Stimulated activated naive CD8-positive, alpha-beta T cell treated with anti-CD3 and anti-CD28 coated beads, Interleukin-15, amount 100 ng/mL, for 72 hours (primary cell): ENCODE data around the gene PROK2.

ENCODE experiments used
- ATAC-seq: fragments of 150-1000 bp; cut with Tn5 transposase; 2 replicates; pipeline ENCODE4 v1.10.0; 2021; ENCODE audit warnings: mild to moderate bottlenecking, moderate library complexity
- DNase-seq, 2 donors: peaks; one replicate each; pipeline ENCODE4 v3.0.0; 2021 to 2022
- H3K27ac Mint-ChIP-seq, 2 donors: one replicate each; pipeline ENCODE4 v1.8.0; 2022; ENCODE audit warnings: mild to moderate bottlenecking in 2 of 2, mixed read lengths in 2 of 2, moderate library complexity in 2 of 2
- H3K27me3 Mint-ChIP-seq: one replicate; pipeline ENCODE4 v1.8.0; 2022; ENCODE audit warnings: mixed read lengths
- H3K4me1 Mint-ChIP-seq: one replicate; pipeline ENCODE4 v1.8.0; 2022; ENCODE audit warnings: mild to moderate bottlenecking, mixed read lengths
- H3K4me3 Mint-ChIP-seq, 2 donors: one replicate each; pipeline ENCODE4 v1.8.0; 2022; ENCODE audit warnings: mild to moderate bottlenecking in 2 of 2, mixed read lengths in 2 of 2, moderate library complexity in 1 of 2
- H3K9me3 Mint-ChIP-seq, 2 donors: one replicate each; pipeline ENCODE4 v1.8.0; 2022; ENCODE audit warnings: mixed read lengths in 2 of 2

PROK2 gene

GRCh38 chr3:71771884-71772283 is 13.1 kb downstream of the PROK2 start:
- H3K27me3 Mint-ChIP-seq, result peaks cover 13% of the 10 kb centered on the region
- DNase-seq (no peak), ATAC-seq (no peak)
- H3K27ac Mint-ChIP-seq, result no peak overlapping the region
- H3K4me3 Mint-ChIP-seq, result no peak overlapping the region
- H3K4me1 Mint-ChIP-seq, result no peaks in the 10 kb centered on the region
- H3K9me3 Mint-ChIP-seq, result no peaks in the 10 kb centered on the region

GRCh38 chr3:71771126-71771525 is 13.8 kb downstream of the PROK2 start:
- Mint-ChIP-seq H3K27ac (no peak overlapping the region), H3K4me1 (no peaks in the 10 kb centered on the region)

GRCh38 chr3:71763426-71763825 is 21.5 kb downstream of the PROK2 start:
- no peaks in the 10 kb centered on the region for H3K9me3 Mint-ChIP-seq
- H3K4me1 Mint-ChIP-seq, result no peaks in the 10 kb centered on the region
- H3K27me3 Mint-ChIP-seq, result peaks cover 31% of the 10 kb centered on the region
- no peak for DNase-seq
- no peak overlapping the region for H3K4me3 Mint-ChIP-seq
- H3K27ac Mint-ChIP-seq, result no peak overlapping the region
- no peak for ATAC-seq

More at GRCh38 chr3:71771126-71771525, 13.8 kb downstream of the PROK2 start:
- Mint-ChIP-seq H3K27me3 (peaks cover 13% of the 10 kb centered on the region), H3K9me3 (no peaks in the 10 kb centered on the region), H3K4me3 (no peak overlapping the region)
- ATAC-seq (no peak), DNase-seq (no peak)

- peaks cover 48% of the 10 kb centered on the region for H3K27me3 Mint-ChIP-seq
Measured at GRCh38 chr3:71760140-71760539, 24.8 kb downstream of the PROK2 start.

GRCh38 chr3:71759401-71759800 is 25.5 kb downstream of the PROK2 start:
- Mint-ChIP-seq H3K9me3 (no peaks in the 10 kb centered on the region), H3K4me3 (no peak overlapping the region), H3K27me3 (peaks cover 54% of the 10 kb centered on the region), H3K4me1 (peaks cover 7% of the 10 kb centered on the region), H3K27ac (no peak overlapping the region)
- DNase-seq (no peak), ATAC-seq (no peak)

More at GRCh38 chr3:71760140-71760539, 24.8 kb downstream of the PROK2 start:
- no peak for ATAC-seq
- Mint-ChIP-seq H3K4me1 (peaks cover 2% of the 10 kb centered on the region), H3K9me3 (no peaks in the 10 kb centered on the region), H3K4me3 (no peak overlapping the region), H3K27ac (no peak overlapping the region)
- DNase-seq, result no peak

- H3K9me3 Mint-ChIP-seq, result no peaks in the 10 kb centered on the region
- DNase-seq (no peak), ATAC-seq (no peak)
- peaks cover 56% of the 10 kb centered on the region for H3K27me3 Mint-ChIP-seq
- H3K4me1 Mint-ChIP-seq, result peaks cover 7% of the 10 kb centered on the region
- no peak overlapping the region for H3K27ac Mint-ChIP-seq
- H3K4me3 Mint-ChIP-seq, result no peak overlapping the region
Measured at GRCh38 chr3:71758091-71758490, 26.9 kb downstream of the PROK2 start.

- Mint-ChIP-seq H3K9me3 (no peaks in the 10 kb centered on the region), H3K27me3 (peaks cover 62% of the 10 kb centered on the region), H3K27ac (no peak overlapping the region), H3K4me3 (peak overlapping the region; percentile 42 to 71), H3K4me1 (peaks cover 7% of the 10 kb centered on the region)
- DNase-seq (no peak), ATAC-seq (no peak)
Measured at GRCh38 chr3:71754610-71755253, 30.2 kb downstream of the PROK2 start.

GRCh38 chr3:71753701-71754609 is 31.0 kb downstream of the PROK2 start, which contains the start of gene GPR27:
Gene GPR27 (plus strand): TSS chr3:71753855. CDS start chr3:71754050, 195 bp downstream.
- peak within 1 kb of the TSS; percentile 51 to 78 for H3K4me3 Mint-ChIP-seq
- ATAC-seq (peak; percentile 77), DNase-seq (peak; percentile 29 to 39)
- no peak within 1 kb of the TSS for H3K27ac Mint-ChIP-seq
- H3K4me1 Mint-ChIP-seq, result peaks cover 7% of the 10 kb centered on the region
- H3K9me3 Mint-ChIP-seq, result no peaks in the 10 kb centered on the region
- peaks cover 57% of the 10 kb centered on the region for H3K27me3 Mint-ChIP-seq

- Mint-ChIP-seq H3K4me3 (peak overlapping the region; percentile 44 to 51), H3K27ac (no peak overlapping the region), H3K4me1 (peaks cover 7% of the 10 kb centered on the region), H3K27me3 (peaks cover 60% of the 10 kb centered on the region), H3K9me3 (no peaks in the 10 kb centered on the region)
- DNase-seq (no peak), ATAC-seq (peak; percentile 42)
Measured at GRCh38 chr3:71752831-71753700, 31.9 kb downstream of the PROK2 start.

GRCh38 chr3:71751602-71752001 is 33.3 kb downstream of the PROK2 start:
- Mint-ChIP-seq H3K27ac (no peak overlapping the region), H3K27me3 (peaks cover 58% of the 10 kb centered on the region), H3K4me1 (peaks cover 7% of the 10 kb centered on the region), H3K4me3 (no peak overlapping the region), H3K9me3 (no peaks in the 10 kb centered on the region)
- no peak for ATAC-seq
- no peak for DNase-seq

GRCh38 chr3:71744738-71745137 is 40.2 kb downstream of the PROK2 start:
- peaks cover 16 to 34% of the 10 kb centered on the region in 2 donors for H3K9me3 Mint-ChIP-seq
- no peaks in the 10 kb centered on the region for H3K4me1 Mint-ChIP-seq
- no peak overlapping the region for H3K27ac Mint-ChIP-seq
- H3K4me3 Mint-ChIP-seq, result no peak overlapping the region
- no peak for ATAC-seq
- no peak for DNase-seq
- peaks cover 9% of the 10 kb centered on the region for H3K27me3 Mint-ChIP-seq

- H3K27me3 Mint-ChIP-seq, result peaks cover 10% of the 10 kb centered on the region
- H3K4me1 Mint-ChIP-seq, result no peaks in the 10 kb centered on the region
- DNase-seq, result no peak
- H3K27ac Mint-ChIP-seq, result no peak overlapping the region
- no peak overlapping the region for H3K4me3 Mint-ChIP-seq
- H3K9me3 Mint-ChIP-seq, result peaks cover 16 to 35% of the 10 kb centered on the region in 2 donors
- no peak for ATAC-seq
Measured at GRCh38 chr3:71742621-71743020, 42.3 kb downstream of the PROK2 start.

GRCh38 chr3:71734881-71735280 is 50.1 kb downstream of the PROK2 start:
- peaks cover 5 to 7% of the 10 kb centered on the region in 2 donors for H3K9me3 Mint-ChIP-seq
- H3K4me3 Mint-ChIP-seq, result no peak overlapping the region
- H3K27ac Mint-ChIP-seq, result no peak overlapping the region
- H3K27me3 Mint-ChIP-seq, result peaks cover 18% of the 10 kb centered on the region
- DNase-seq (no peak), ATAC-seq (no peak)
- peaks cover 5% of the 10 kb centered on the region for H3K4me1 Mint-ChIP-seq

GRCh38 chr3:71733319-71733718 is 51.6 kb downstream of the PROK2 start:
- Mint-ChIP-seq H3K27ac (no peak overlapping the region), H3K9me3 (peaks cover 5 to 7% of the 10 kb centered on the region in 2 donors), H3K27me3 (peaks cover 11% of the 10 kb centered on the region), H3K4me3 (no peak overlapping the region), H3K4me1 (peaks cover 21% of the 10 kb centered on the region)
- ATAC-seq (no peak), DNase-seq (no peak)

GRCh38 chr3:71732637-71733036 is 52.3 kb downstream of the PROK2 start:
- no peak for ATAC-seq
- H3K27me3 Mint-ChIP-seq, result peaks cover 8% of the 10 kb centered on the region
- no peak overlapping the region for H3K4me3 Mint-ChIP-seq
- H3K4me1 Mint-ChIP-seq, result peaks cover 24% of the 10 kb centered on the region
- H3K9me3 Mint-ChIP-seq, result peaks cover 5 to 6% of the 10 kb centered on the region in 2 donors
- no peak for DNase-seq
- no peak overlapping the region for H3K27ac Mint-ChIP-seq
